ENCODE results near the gene SP4.

GRCh38 chr7:21524680-21525079 is 96.8 kb downstream of the SP4 start:
- TF ChIP-seq CTCF (conservative IDR thresholded peaks at IDR 0.05) (no peak), EZH2 (IDR thresholded peaks at IDR 0.05; ENCODE audit: low read depth) (no peak)

Data from PC-9 (cell line).